DND-41 (cell line): Measurements from ENCODE around the gene GPN3.
"Not testable (repeated sequence)": the region's sequence is repeated elsewhere in the genome, so short reads cannot be mapped to it uniquely, and the experiment has no call there.

ENCODE experiments used
- ATAC-seq: fragments of 200-7000 bp; cut with Tn5 transposase; 3 replicates; pipeline ENCODE4 v1.9.1; 2021; ENCODE audit warnings: low read depth; ENCODE audit not compliant: insufficient read depth
- DNase-seq: peaks from one replicate; pipeline ENCODE4 v3.0.0-alpha.2; 2020
- H2AFZ ChIP-seq: 2 replicates; pipeline ENCODE4 v1.6.0; 2012; ENCODE audit warnings: low read depth, low read length
- H3K27ac ChIP-seq: 2 replicates; pipeline ENCODE4 v1.5.1; 2012; ENCODE audit warnings: low read length, inconsistent platforms
- H3K27me3 ChIP-seq: fragments of 200-600 bp; sonication (generic); 2 replicates; pipeline ENCODE4 v1.6.0; 2012; ENCODE audit warnings: low read length, mild to moderate bottlenecking, inconsistent platforms; ENCODE audit not compliant: insufficient read depth, poor library complexity
- H3K36me3 ChIP-seq: 2 replicates; pipeline ENCODE4 v1.5.1; 2012; ENCODE audit warnings: low read length, inconsistent platforms; ENCODE audit not compliant: insufficient read depth
- H3K4me1 ChIP-seq: 2 replicates; pipeline ENCODE4 v1.5.1; 2012; ENCODE audit warnings: mild to moderate bottlenecking, low read length; ENCODE audit not compliant: insufficient read depth
- H3K4me2 ChIP-seq: 2 replicates; pipeline ENCODE4 v1.6.0; 2012; ENCODE audit warnings: mild to moderate bottlenecking, moderate library complexity, low read length, inconsistent platforms; ENCODE audit not compliant: insufficient read depth
- H3K4me3 ChIP-seq, 2 experiments: fragments of 200-600 bp in 1 of 2; shearing (Covaris generic) in 1 of 2; 2 replicates each; pipeline ENCODE4 v1.5.1; 2012 to 2016; ENCODE audit warnings: inconsistent platforms in 2 of 2, low read length in 2 of 2, mild to moderate bottlenecking in 2 of 2, low read depth in 1 of 2, moderate library complexity in 1 of 2
- H3K79me2 ChIP-seq: 2 replicates; pipeline ENCODE4 v1.6.0; 2012; ENCODE audit warnings: low read length, inconsistent platforms; ENCODE audit not compliant: insufficient read depth
- H3K9ac ChIP-seq: 2 replicates; pipeline ENCODE4 v1.6.0; 2012; ENCODE audit warnings: low read depth, mild to moderate bottlenecking, inconsistent platforms, low read length, moderate library complexity
- H3K9me3 ChIP-seq: 2 replicates; pipeline ENCODE4 v1.5.1; 2012; ENCODE audit warnings: low read length, moderate library complexity, mild to moderate bottlenecking, inconsistent platforms; ENCODE audit not compliant: insufficient read depth, severe bottlenecking
- H4K20me1 ChIP-seq: 2 replicates; pipeline ENCODE4 v1.6.0; 2012; ENCODE audit warnings: low read length; ENCODE audit not compliant: insufficient read depth
- CTCF ChIP-seq: IDR thresholded peaks from 2 replicates; pipeline ENCODE4 v1.5.1; 2012; ENCODE audit warnings: borderline replicate concordance, low read length, moderate library complexity, mild to moderate bottlenecking; ENCODE audit not compliant: poor library complexity, severe bottlenecking; ENCODE audit errors: extremely low read depth
- EZH2 ChIP-seq: IDR thresholded peaks from 3 replicates; pipeline ENCODE4 v1.6.1; 2012; ENCODE audit warnings: borderline replicate concordance, low read depth, mild to moderate bottlenecking, moderate library complexity, low read length, inconsistent platforms; ENCODE audit not compliant: severe bottlenecking

GPN3 gene

GRCh38 chr12:110467847-110468213 lies 227 bp downstream of the GPN3 start:
- Histone ChIP-seq H3K79me2 (peaks cover 81% of the 10 kb centered on the region), H2AFZ (peak overlapping the region; percentile 78), H3K36me3 (peaks cover 22% of the 10 kb centered on the region)

GRCh38 chr12:110466791-110467190 lies 1.3 kb downstream of the GPN3 start:
- peak overlapping the region; percentile 61 to 77; a peak in 3 of 4 replicates for H3K4me3 ChIP-seq
- no peak overlapping the region for H2AFZ ChIP-seq
- ATAC-seq = no peak

More at GRCh38 chr12:110467847-110468213, 227 bp downstream of the GPN3 start:
- H3K4me2 ChIP-seq = peak overlapping the region; percentile 73
- peak overlapping the region; percentile 61 to 77 for H3K4me3 ChIP-seq
- peaks cover 7% of the 10 kb centered on the region; the same call in 1 of the 2 replicates for H4K20me1 ChIP-seq
- ATAC-seq (no peak), DNase-seq (no peak)
- H3K4me1 ChIP-seq = peaks cover 42% of the 10 kb centered on the region
- no peaks in the 10 kb centered on the region for H3K27me3 ChIP-seq
- H3K27ac ChIP-seq = peak overlapping the region; percentile 64
- TF ChIP-seq EZH2 = no peak
- no peak for TF ChIP-seq CTCF
- H3K9me3 ChIP-seq = no peaks in the 10 kb centered on the region
- peak overlapping the region; percentile 87 for H3K9ac ChIP-seq

GRCh38 chr12:110465765-110466164 lies 2.3 kb downstream of the GPN3 start:
- H3K4me1 ChIP-seq = peaks cover 38% of the 10 kb centered on the region
- H3K79me2 ChIP-seq = peaks cover 73% of the 10 kb centered on the region
- not testable (repeated sequence) for H4K20me1 ChIP-seq, H3K27ac ChIP-seq, H3K27me3 ChIP-seq, H3K4me3 ChIP-seq, DNase-seq, H3K9ac ChIP-seq, H2AFZ ChIP-seq, H3K9me3 ChIP-seq, ATAC-seq
- peaks cover 34% of the 10 kb centered on the region for H3K36me3 ChIP-seq
- 0 out of 2 replicates have a peak overlapping the region, but pooled peaks have one; percentile 73 for H3K4me2 ChIP-seq

More at GRCh38 chr12:110466791-110467190, 1.3 kb downstream of the GPN3 start:
- H3K27ac ChIP-seq = peak overlapping the region; percentile 52; the same call in 1 of the 2 replicates
- H3K36me3 ChIP-seq = peaks cover 28% of the 10 kb centered on the region
- DNase-seq = no peak
- TF ChIP-seq CTCF = no peak
- no peak for TF ChIP-seq EZH2
- H3K9ac ChIP-seq = peak overlapping the region; percentile 87
- no peaks in the 10 kb centered on the region for H3K9me3 ChIP-seq
- peaks cover 78% of the 10 kb centered on the region for H3K79me2 ChIP-seq
- peak overlapping the region; percentile 73 for H3K4me2 ChIP-seq
- peaks cover 7% of the 10 kb centered on the region; the same call in 1 of the 2 replicates for H4K20me1 ChIP-seq
- H3K4me1 ChIP-seq = peaks cover 42% of the 10 kb centered on the region
- H3K27me3 ChIP-seq = no peaks in the 10 kb centered on the region

- Histone ChIP-seq H3K4me2 (no peak overlapping the region), H3K27me3 (no peaks in the 10 kb centered on the region), H3K27ac (no peak overlapping the region), H3K36me3 (peaks cover 40% of the 10 kb centered on the region), H3K4me1 (peaks cover 31% of the 10 kb centered on the region), H3K79me2 (peaks cover 70% of the 10 kb centered on the region), H2AFZ (no peak overlapping the region), H4K20me1 (peaks cover 7% of the 10 kb centered on the region; the same call in 1 of the 2 replicates), H3K9me3 (no peaks in the 10 kb centered on the region), H3K4me3 (no peak overlapping the region), H3K9ac (no peak overlapping the region)
- DNase-seq (no peak), ATAC-seq (no peak)
- no peak for TF ChIP-seq CTCF
- no peak for TF ChIP-seq EZH2
Observed at GRCh38 chr12:110465024-110465423, 3.0 kb downstream of the GPN3 start.

- H3K27me3 ChIP-seq, H3K4me2 ChIP-seq: not testable (repeated sequence)
- peaks cover 69% of the 10 kb centered on the region for H3K36me3 ChIP-seq
Observed at GRCh38 chr12:110461189-110461588, 6.9 kb downstream of the GPN3 start.

More at GRCh38 chr12:110461189-110461588, 6.9 kb downstream of the GPN3 start:
- H3K9me3 ChIP-seq, ATAC-seq, DNase-seq, H2AFZ ChIP-seq, H4K20me1 ChIP-seq, H3K9ac ChIP-seq, H3K4me3 ChIP-seq, H3K27ac ChIP-seq: not testable (repeated sequence)
- H3K4me1 ChIP-seq = peaks cover 12% of the 10 kb centered on the region
- H3K79me2 ChIP-seq = peaks cover 38% of the 10 kb centered on the region
